HepG2 (cell line): ENCODE measurements around the gene LILRB4. TPM values are rescaled to one million over a fixed set of nuclear protein-coding genes. Genes with fewer than 3 reads are reported as not detected.
A peak's percentile ranks its signal among the peaks of the same experiment; 100 is the strongest.

Experiments
- DNMT1 ChIP-seq: sonication (generic); formaldehyde crosslinking; IDR thresholded peaks from 2 replicates; pipeline ENCODE4 v1.5.1; 2020; ENCODE audit warnings: mild to moderate bottlenecking, missing genetic modification reagents
- GABPA ChIP-seq, 2 experiments: IDR thresholded peaks; 2 replicates each; pipeline ENCODE4 v1.6.1; 2011 to 2016; ENCODE audit warnings: low read depth in 2 of 2, low read length in 1 of 2, missing biosample characterization in 1 of 2, missing genetic modification characterization in 1 of 2
- HES4 ChIP-seq: sonication (generic); formaldehyde crosslinking; IDR thresholded peaks from 2 replicates; pipeline ENCODE4 v1.9.0; 2021; ENCODE audit warnings: mild to moderate bottlenecking, missing genetic modification reagents, borderline replicate concordance
- HHEX ChIP-seq: IDR thresholded peaks from 2 replicates; pipeline ENCODE4 v1.6.1; 2016; ENCODE audit warnings: control low read depth
- KDM3A ChIP-seq: IDR thresholded peaks from 2 replicates; pipeline ENCODE4 v1.6.1; 2018; ENCODE audit warnings: low read depth, missing compliant biosample characterization
- KLF12 ChIP-seq: sonication (generic); formaldehyde crosslinking; IDR thresholded peaks from 2 replicates; pipeline ENCODE4 v1.4.0; 2020; ENCODE audit warnings: missing genetic modification reagents, borderline replicate concordance
- NAIF1 ChIP-seq: sonication (generic); formaldehyde crosslinking; IDR thresholded peaks from 2 replicates; pipeline ENCODE4 v1.5.0; 2020; ENCODE audit warnings: mild to moderate bottlenecking, missing genetic modification reagents, borderline replicate concordance
- RBM22 ChIP-seq: fragments of 200-400 bp; formaldehyde crosslinking; optimal IDR thresholded peaks from 2 replicates; pipeline ENCODE3; 2017; ENCODE audit warnings: mild to moderate bottlenecking, low read length, moderate library complexity
- SP1 ChIP-seq, 2 experiments: fragments of 450-650 bp in 1 of 2; sonication (generic) in 1 of 2; formaldehyde crosslinking in 1 of 2; IDR thresholded peaks; 2 replicates each; pipeline versions ENCODE4 v1.4.0 to v1.6.1; 2016 to 2020; ENCODE audit warnings: missing genetic modification reagents in 1 of 2
- TMF1 ChIP-seq: sonication (generic); formaldehyde crosslinking; IDR thresholded peaks from 2 replicates; pipeline ENCODE4 v1.8.1; 2022; ENCODE audit warnings: low read depth, missing genetic modification reagents
- U2AF1 ChIP-seq: fragments of 200-400 bp; formaldehyde crosslinking; optimal IDR thresholded peaks from 2 replicates; pipeline ENCODE3; 2017; ENCODE audit warnings: mild to moderate bottlenecking, low read depth, low read length
- ZBTB1 ChIP-seq: sonication (generic); formaldehyde crosslinking; IDR thresholded peaks from 2 replicates; pipeline ENCODE4 v1.4.0; 2020; ENCODE audit warnings: missing genetic modification reagents, borderline replicate concordance
- ZNF383 ChIP-seq: sonication (generic); formaldehyde crosslinking; IDR thresholded peaks from 2 replicates; pipeline ENCODE4 v1.4.0; 2020; ENCODE audit warnings: missing genetic modification reagents, mild to moderate bottlenecking, borderline replicate concordance
- ZNF557 ChIP-seq: sonication (generic); formaldehyde crosslinking; IDR thresholded peaks from 2 replicates; pipeline ENCODE4 v1.4.0; 2020; ENCODE audit warnings: missing genetic modification reagents
- ZNF670 ChIP-seq: sonication (generic); formaldehyde crosslinking; IDR thresholded peaks from 2 replicates; pipeline ENCODE4 v1.8.0; 2022; ENCODE audit warnings: mild to moderate bottlenecking, missing genetic modification reagents, borderline replicate concordance
- ZNF678 ChIP-seq: sonication (generic); formaldehyde crosslinking; IDR thresholded peaks from 2 replicates; pipeline ENCODE4 v1.4.0; 2020; ENCODE audit warnings: mild to moderate bottlenecking, missing genetic modification reagents
- ZNF713 ChIP-seq: sonication (generic); formaldehyde crosslinking; IDR thresholded peaks from 2 replicates; pipeline ENCODE4 v1.4.0; 2020; ENCODE audit warnings: mild to moderate bottlenecking, missing genetic modification reagents
- ZNF720 ChIP-seq: sonication (generic); formaldehyde crosslinking; IDR thresholded peaks from 2 replicates; pipeline ENCODE4 v1.4.0; 2020; ENCODE audit warnings: missing genetic modification reagents
- ZNF780A ChIP-seq: sonication (generic); formaldehyde crosslinking; IDR thresholded peaks from 2 replicates; pipeline ENCODE4 v1.8.0; 2022; ENCODE audit warnings: mild to moderate bottlenecking, missing genetic modification reagents, moderate library complexity
- ZSCAN25 ChIP-seq: sonication (generic); formaldehyde crosslinking; IDR thresholded peaks from 2 replicates; pipeline ENCODE4 v1.8.0; 2022; ENCODE audit warnings: mild to moderate bottlenecking, missing genetic modification reagents
- polyA plus RNA-seq, 8 experiments: library from polyadenylated mRNA; depleted of rRNA in 3 of 8; stranded (reverse) in 7 of 8; unstranded in 1 of 8; fragments of >200 nt; fragmentation: Illumina TruSeq in 4 of 8; extraction: Trizol in 4 of 8; gene quantifications; 2 replicates each; pipeline versions ENCODE4 v1.2.1 to v1.2.3, GENCODE V29; 2011 to 2016; ENCODE audit warnings: low read depth in 4 of 8, missing spikeins in 1 of 8, mixed read lengths in 1 of 8; ENCODE audit not compliant: insufficient read depth in 1 of 8
- total RNA-seq, 5 experiments: library from RNA; depleted of rRNA; stranded (reverse); fragments of >200 nt; fragmentation: Illumina TruSeq; extraction: Trizol; gene quantifications; 2 replicates each; pipeline ENCODE4 v1.2.3, GENCODE V29; 2016; ENCODE audit warnings: low read depth in 1 of 5
- TF ChIP-seq, protein P1 (sequence below): sonication (generic); formaldehyde crosslinking; conservative IDR thresholded peaks from 2 replicates; pipeline ENCODE4 v1.8.0; 2022; ENCODE audit warnings: missing genetic modification reagents
- TF ChIP-seq, protein P2 (sequence below): sonication (generic); formaldehyde crosslinking; IDR thresholded peaks from 2 replicates; pipeline ENCODE4 v1.4.0; 2020; ENCODE audit warnings: mild to moderate bottlenecking, missing genetic modification reagents

The LILRB4 gene
- total and polyA plus RNA-seq, 2 of the 13 experiments (the other 11 are each of a cell fraction or from before 2014, with no cell fraction given): not detected

- TF ChIP-seq, protein P1, sequence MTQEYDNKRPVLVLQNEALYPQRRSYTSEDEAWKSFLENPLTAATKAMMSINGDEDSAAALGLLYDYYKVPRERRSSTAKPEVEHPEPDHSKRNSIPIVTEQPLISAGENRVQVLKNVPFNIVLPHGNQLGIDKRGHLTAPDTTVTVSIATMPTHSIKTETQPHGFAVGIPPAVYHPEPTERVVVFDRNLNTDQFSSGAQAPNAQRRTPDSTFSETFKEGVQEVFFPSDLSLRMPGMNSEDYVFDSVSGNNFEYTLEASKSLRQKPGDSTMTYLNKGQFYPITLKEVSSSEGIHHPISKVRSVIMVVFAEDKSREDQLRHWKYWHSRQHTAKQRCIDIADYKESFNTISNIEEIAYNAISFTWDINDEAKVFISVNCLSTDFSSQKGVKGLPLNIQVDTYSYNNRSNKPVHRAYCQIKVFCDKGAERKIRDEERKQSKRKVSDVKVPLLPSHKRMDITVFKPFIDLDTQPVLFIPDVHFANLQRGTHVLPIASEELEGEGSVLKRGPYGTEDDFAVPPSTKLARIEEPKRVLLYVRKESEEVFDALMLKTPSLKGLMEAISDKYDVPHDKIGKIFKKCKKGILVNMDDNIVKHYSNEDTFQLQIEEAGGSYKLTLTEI (CRISPR knock-in tag): no peak
- TF ChIP-seq ZBTB1 (CRISPR knock-in tag) (peak; percentile 80; the same call in 1 of the 2 replicates), KLF12 (CRISPR knock-in tag) (no peak), KDM3A (CRISPR knock-in tag) (no peak; the same call in 1 of the 2 replicates), ZNF670 (no peak), ZNF678 (CRISPR knock-in tag) (no peak), NAIF1 (no peak), SP1 (IDR thresholded peaks at IDR 0.05) (no peak), SP1 (CRISPR knock-in tag; IDR thresholded peaks at IDR 0.05) (no peak), ZNF780A (CRISPR knock-in tag) (0 out of 2 replicates have a peak, but pooled peaks have one; percentile 7), ZNF383 (CRISPR knock-in tag) (no peak), ZNF557 (CRISPR knock-in tag) (peak; percentile 84; the same call in 1 of the 2 replicates), HES4 (0 out of 2 replicates have a peak, but pooled peaks have one; percentile 58), HHEX (CRISPR knock-in tag) (no peak), TMF1 (CRISPR knock-in tag) (no peak), DNMT1 (CRISPR knock-in tag) (no peak), U2AF1 (no peak), GABPA (IDR thresholded peaks at IDR 0.05; ENCODE audit: low read depth, low read length) (no peak), GABPA (CRISPR knock-in tag; IDR thresholded peaks at IDR 0.05; ENCODE audit: low read depth) (peak; percentile 18; the same call in 1 of the 2 replicates), ZNF720 (CRISPR knock-in tag) (no peak), RBM22 (no peak), ZSCAN25 (CRISPR knock-in tag) (no peak), ZNF713 (CRISPR knock-in tag) (no peak)
- TF ChIP-seq, protein P2, sequence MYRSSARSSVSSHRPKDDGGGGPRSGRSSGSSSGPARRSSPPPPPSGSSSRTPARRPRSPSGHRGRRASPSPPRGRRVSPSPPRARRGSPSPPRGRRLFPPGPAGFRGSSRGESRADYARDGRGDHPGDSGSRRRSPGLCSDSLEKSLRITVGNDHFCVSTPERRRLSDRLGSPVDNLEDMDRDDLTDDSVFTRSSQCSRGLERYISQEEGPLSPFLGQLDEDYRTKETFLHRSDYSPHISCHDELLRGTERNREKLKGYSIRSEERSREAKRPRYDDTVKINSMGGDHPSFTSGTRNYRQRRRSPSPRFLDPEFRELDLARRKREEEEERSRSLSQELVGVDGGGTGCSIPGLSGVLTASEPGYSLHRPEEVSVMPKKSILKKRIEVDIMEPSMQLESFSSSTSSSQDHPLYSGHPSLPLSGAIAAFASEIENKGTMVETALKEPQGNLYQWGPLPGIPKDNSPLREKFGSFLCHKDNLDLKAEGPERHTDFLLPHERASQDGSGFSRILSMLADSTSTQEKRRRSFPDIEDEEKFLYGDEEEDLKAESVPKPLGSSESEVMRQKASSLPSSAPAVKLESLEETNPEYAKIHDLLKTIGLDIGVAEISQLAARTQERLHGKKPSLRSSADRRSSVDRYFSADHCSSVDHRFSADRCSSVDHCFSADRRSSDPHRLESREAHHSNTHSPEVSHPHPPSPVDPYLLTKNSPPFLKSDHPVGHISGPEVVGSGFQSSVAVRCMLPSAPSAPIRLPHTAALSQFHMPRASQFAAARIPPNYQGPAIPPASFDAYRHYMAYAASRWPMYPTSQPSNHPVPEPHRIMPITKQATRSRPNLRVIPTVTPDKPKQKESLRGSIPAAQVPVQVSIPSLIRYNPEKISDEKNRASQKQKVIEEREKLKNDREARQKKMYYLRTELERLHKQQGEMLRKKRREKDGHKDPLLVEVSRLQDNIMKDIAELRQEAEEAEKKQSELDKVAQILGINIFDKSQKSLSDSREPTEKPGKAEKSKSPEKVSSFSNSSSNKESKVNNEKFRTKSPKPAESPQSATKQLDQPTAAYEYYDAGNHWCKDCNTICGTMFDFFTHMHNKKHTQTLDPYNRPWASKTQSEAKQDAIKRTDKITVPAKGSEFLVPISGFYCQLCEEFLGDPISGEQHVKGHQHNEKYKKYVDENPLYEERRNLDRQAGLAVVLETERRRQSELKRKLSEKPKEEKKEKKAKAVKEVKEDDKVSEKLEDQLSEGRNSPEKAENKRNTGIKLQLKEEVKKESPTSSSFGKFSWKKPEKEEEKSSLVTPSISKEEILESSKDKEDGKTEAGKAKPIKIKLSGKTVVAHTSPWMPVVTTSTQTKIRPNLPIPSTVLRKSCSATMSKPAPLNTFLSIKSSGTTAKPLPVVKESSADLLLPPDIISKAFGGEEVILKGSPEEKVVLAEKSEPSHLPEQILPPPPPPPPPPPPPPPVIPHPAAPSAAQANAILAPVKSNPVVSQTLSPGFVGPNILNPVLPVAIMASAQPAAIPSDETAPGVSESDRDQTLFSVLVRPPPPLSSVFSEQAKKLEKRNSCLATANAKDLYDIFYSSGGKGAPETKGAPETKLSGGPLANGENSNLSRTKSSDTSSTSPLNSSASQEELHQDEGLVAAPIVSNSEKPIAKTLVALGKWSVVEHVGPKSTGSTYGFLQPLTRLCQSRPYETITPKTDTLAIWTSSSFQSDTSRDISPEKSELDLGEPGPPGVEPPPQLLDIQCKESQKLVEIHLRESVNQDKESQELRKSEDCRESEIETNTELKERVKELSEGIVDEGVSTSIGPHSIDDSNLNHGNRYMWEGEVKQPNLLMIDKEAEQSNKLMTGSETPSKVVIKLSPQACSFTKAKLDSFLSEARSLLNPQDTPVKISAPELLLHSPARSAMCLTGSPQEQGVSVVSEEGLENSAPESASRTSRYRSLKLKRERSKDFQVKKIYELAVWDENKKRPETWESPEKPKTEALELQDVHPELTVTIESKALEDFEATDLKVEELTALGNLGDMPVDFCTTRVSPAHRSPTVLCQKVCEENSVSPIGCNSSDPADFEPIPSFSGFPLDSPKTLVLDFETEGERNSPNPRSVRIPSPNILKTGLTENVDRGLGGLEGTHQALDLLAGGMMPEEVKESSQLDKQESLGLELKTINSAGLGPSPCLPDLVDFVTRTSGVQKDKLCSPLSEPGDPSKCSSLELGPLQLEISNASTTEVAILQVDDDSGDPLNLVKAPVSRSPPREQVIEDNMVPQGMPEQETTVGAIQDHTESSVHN (CRISPR knock-in tag): no peak
These were observed 21.7 kb downstream of the LILRB4 start (continued) for GRCh38 chr19:54684527-54684926.
